ENCODE measurements around the gene BPIFB4. TPM values are rescaled to one million over a fixed set of nuclear protein-coding genes. Genes with fewer than 3 reads are reported as not detected.

BPIFB4 gene
- total RNA-seq, 1 donor from 2014 or later, result not detected

Other genes with a start within 250 kb of the BPIFB4 start
- gene EFCAB8, start 220.7 kb upstream of the BPIFB4 start, total RNA-seq, result not detected in 2 replicates
- gene SUN5, start 75.2 kb upstream of the BPIFB4 start, total RNA-seq, result not detected in 2 replicates
- gene BPIFB2, start 71.9 kb upstream of the BPIFB4 start, total RNA-seq, result not detected in 2 replicates
- not detected in 2 replicates for gene BPIFB6, start 48.0 kb upstream of the BPIFB4 start, total RNA-seq
- gene BPIFB3, start 25.7 kb upstream of the BPIFB4 start, total RNA-seq, result not detected in 2 replicates
- gene BPIFA2, start 88.5 kb downstream of the BPIFB4 start, total RNA-seq, result not detected in 2 replicates
- not detected in 2 replicates for gene BPIFA3, start 137.7 kb downstream of the BPIFB4 start, total RNA-seq
- not detected in 2 replicates for gene BPIFA1, start 156.4 kb downstream of the BPIFB4 start, total RNA-seq
- gene BPIFB1, start 203.6 kb downstream of the BPIFB4 start, total RNA-seq, result not detected in 2 replicates